HEK293 (cell line): Measurements from ENCODE around the gene TCIRG1.
A peak's percentile ranks its signal among the peaks of the same experiment; 100 is the strongest.

ENCODE experiments used
- CTCF ChIA-PET: fragments of 350-600 bp; formaldehyde crosslinking; extraction: SDS; loops from one replicate; lab custom pipeline; 2021; ENCODE audit warnings: antibody characterized with exemption; lab: Yijun Ruan, JAX
- POLR2A ChIA-PET: fragments of 300-600 bp; formaldehyde crosslinking; extraction: SDS; loops from one replicate; lab custom pipeline; 2020; ENCODE audit warnings: antibody characterized with exemption, inconsistent platforms; lab: Yijun Ruan, JAX
- H3K27ac ChIP-seq: fragments of 200-500 bp; sonication (Bioruptor generic); 2 replicates; pipeline ENCODE4 v1.5.1; 2014; ENCODE audit warnings: low read depth, low read length, control low read depth, inconsistent platforms; ENCODE audit errors: extremely low read depth
- H3K36me3 ChIP-seq, 2 experiments: fragments of 200-500 bp in 1 of 2; sonication (Bioruptor generic) in 1 of 2; 1 replicate in 1 of 2; 2 replicates in 1 of 2; pipeline ENCODE4 v1.5.1; 2014 to 2017; ENCODE audit warnings: inconsistent platforms in 2 of 2, low read length in 2 of 2; ENCODE audit not compliant: control insufficient read depth in 2 of 2, insufficient read depth in 1 of 2
- H3K4me1 ChIP-seq: fragments of 200-500 bp; sonication (Bioruptor generic); 2 replicates; pipeline ENCODE4 v1.5.1; 2014; ENCODE audit warnings: mild to moderate bottlenecking, low read length, inconsistent platforms; ENCODE audit not compliant: control insufficient read depth, insufficient read depth
- H3K4me3 ChIP-seq: 2 replicates; pipeline ENCODE4 v1.5.1; 2011; ENCODE audit warnings: low read depth, mild to moderate bottlenecking, control low read depth, low read length, moderate library complexity
- H3K9me3 ChIP-seq: fragments of 200-500 bp; sonication (Bioruptor generic); 2 replicates; pipeline ENCODE4 v1.5.1; 2014; ENCODE audit warnings: low read depth, low read length, inconsistent platforms; ENCODE audit not compliant: control insufficient read depth, insufficient read depth
- BCL11A ChIP-seq: fragments of 450-650 bp; formaldehyde crosslinking; IDR thresholded peaks from 2 replicates; pipeline ENCODE4 v1.5.1; 2016; ENCODE audit warnings: low read depth, missing biosample characterization, missing genetic modification characterization
- OSR2 ChIP-seq: fragments of 450-650 bp; formaldehyde crosslinking; IDR thresholded peaks from 2 replicates; pipeline ENCODE4 v1.5.1; 2016; ENCODE audit warnings: missing biosample characterization, missing genetic modification characterization
- SP2 ChIP-seq: fragments of 450-650 bp; formaldehyde crosslinking; IDR thresholded peaks from 2 replicates; pipeline ENCODE4 v1.5.1; 2016; ENCODE audit warnings: missing biosample characterization, missing genetic modification characterization
- TCF7L2 ChIP-seq: IDR thresholded peaks from 2 replicates; pipeline ENCODE4 v1.6.1; 2011; ENCODE audit warnings: low read depth, mild to moderate bottlenecking, inconsistent platforms, low read length, moderate library complexity, borderline replicate concordance
- TSHZ1 ChIP-seq: fragments of 450-650 bp; formaldehyde crosslinking; IDR thresholded peaks from 2 replicates; pipeline ENCODE4 v1.5.1; 2016; ENCODE audit warnings: missing biosample characterization, missing genetic modification characterization, borderline replicate concordance
- ZBTB1 ChIP-seq: fragments of 450-650 bp; formaldehyde crosslinking; IDR thresholded peaks from 2 replicates; pipeline ENCODE4 v1.5.1; 2016; ENCODE audit warnings: missing biosample characterization, missing genetic modification characterization
- ZNF140 ChIP-seq: fragments of 450-650 bp; formaldehyde crosslinking; IDR thresholded peaks from 2 replicates; pipeline ENCODE4 v1.5.1; 2016; ENCODE audit warnings: missing biosample characterization, missing genetic modification characterization
- ZNF214 ChIP-seq: fragments of 450-650 bp; formaldehyde crosslinking; IDR thresholded peaks from 2 replicates; pipeline ENCODE4 v1.5.1; 2017; ENCODE audit warnings: missing biosample characterization, mild to moderate bottlenecking, missing genetic modification characterization, borderline replicate concordance
- ZNF623 ChIP-seq: fragments of 450-650 bp; formaldehyde crosslinking; IDR thresholded peaks from 2 replicates; pipeline ENCODE4 v1.5.1; 2016; ENCODE audit warnings: missing biosample characterization, missing genetic modification characterization
- ZNF660 ChIP-seq: fragments of 450-650 bp; IDR thresholded peaks from 2 replicates; pipeline ENCODE4 v1.5.1; 2018; ENCODE audit warnings: missing biosample characterization, mild to moderate bottlenecking, missing genetic modification characterization
- ZNF776 ChIP-seq: fragments of 450-650 bp; formaldehyde crosslinking; IDR thresholded peaks from 2 replicates; pipeline ENCODE4 v1.5.0; 2017; ENCODE audit warnings: missing biosample characterization, missing genetic modification characterization, borderline replicate concordance
- ZNF777 ChIP-seq: fragments of 450-650 bp; formaldehyde crosslinking; IDR thresholded peaks from 2 replicates; pipeline ENCODE4 v1.5.1; 2017; ENCODE audit warnings: missing biosample characterization, missing genetic modification characterization, borderline replicate concordance
- TF ChIP-seq, protein P1 (sequence below): fragments of 450-650 bp; formaldehyde crosslinking; IDR thresholded peaks from 2 replicates; pipeline ENCODE4 v1.5.1; 2016; ENCODE audit warnings: missing biosample characterization, missing genetic modification characterization
- TF ChIP-seq, protein P2 (sequence below): fragments of 450-650 bp; formaldehyde crosslinking; IDR thresholded peaks from 2 replicates; pipeline ENCODE4 v1.5.1; 2016; ENCODE audit warnings: missing biosample characterization, missing genetic modification characterization, low read depth

The TCIRG1 gene

DNA sequence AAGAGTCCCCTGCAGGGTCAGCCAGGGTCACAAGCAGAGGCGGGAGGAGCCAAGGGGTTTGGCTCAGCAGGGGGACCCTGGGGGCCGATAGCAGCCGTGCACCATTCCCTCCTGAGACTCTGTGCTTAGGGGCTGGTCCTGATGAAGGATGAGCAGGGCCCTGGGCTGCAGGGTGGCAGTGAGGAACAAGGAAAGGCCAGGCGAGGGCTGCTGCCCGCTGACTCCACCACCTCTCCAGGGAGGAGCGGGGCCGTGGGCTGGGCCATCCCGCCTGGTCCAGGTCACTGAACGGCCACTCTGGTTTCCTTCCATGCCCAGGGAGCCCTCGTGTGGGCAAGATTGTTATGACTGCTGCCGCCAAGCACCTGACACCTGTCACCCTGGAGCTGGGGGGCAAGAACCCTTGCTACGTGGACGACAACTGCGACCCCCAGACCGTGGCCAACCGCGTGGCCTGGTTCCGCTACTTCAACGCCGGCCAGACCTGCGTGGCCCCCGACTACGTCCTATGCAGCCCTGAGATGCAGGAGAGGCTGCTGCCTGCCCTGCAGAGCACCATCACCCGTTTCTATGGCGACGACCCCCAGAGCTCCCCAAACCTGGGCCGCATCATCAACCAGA is 17.5 kb upstream of the TCIRG1 start:
- CTCF ChIA-PET: interaction anchor here (0.7 to 2.0 kb wide), 4 partner anchors 12 to 204 kb away, joined by 3 to 7 read pairs (median 4); partner anchors contain the start of gene ALDH3B1
- TF ChIP-seq ZNF777 (no peak), ZNF214 (tag by site-specific recombination) (no peak), ZNF660 (tag by site-specific recombination) (no peak), ZBTB1 (tag by site-specific recombination) (no peak)
- TF ChIP-seq, protein P1, sequence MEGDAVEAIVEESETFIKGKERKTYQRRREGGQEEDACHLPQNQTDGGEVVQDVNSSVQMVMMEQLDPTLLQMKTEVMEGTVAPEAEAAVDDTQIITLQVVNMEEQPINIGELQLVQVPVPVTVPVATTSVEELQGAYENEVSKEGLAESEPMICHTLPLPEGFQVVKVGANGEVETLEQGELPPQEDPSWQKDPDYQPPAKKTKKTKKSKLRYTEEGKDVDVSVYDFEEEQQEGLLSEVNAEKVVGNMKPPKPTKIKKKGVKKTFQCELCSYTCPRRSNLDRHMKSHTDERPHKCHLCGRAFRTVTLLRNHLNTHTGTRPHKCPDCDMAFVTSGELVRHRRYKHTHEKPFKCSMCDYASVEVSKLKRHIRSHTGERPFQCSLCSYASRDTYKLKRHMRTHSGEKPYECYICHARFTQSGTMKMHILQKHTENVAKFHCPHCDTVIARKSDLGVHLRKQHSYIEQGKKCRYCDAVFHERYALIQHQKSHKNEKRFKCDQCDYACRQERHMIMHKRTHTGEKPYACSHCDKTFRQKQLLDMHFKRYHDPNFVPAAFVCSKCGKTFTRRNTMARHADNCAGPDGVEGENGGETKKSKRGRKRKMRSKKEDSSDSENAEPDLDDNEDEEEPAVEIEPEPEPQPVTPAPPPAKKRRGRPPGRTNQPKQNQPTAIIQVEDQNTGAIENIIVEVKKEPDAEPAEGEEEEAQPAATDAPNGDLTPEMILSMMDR: peak; percentile 45
- Histone ChIP-seq H3K4me1 (no peaks in the 10 kb centered on the region), H3K4me3 (no peak overlapping the region), H3K9me3 (no peaks in the 10 kb centered on the region), H3K36me3 (peaks cover 0 to 14% of the 10 kb centered on the region in 2 experiments; a peak in 1 of 3 replicates), H3K27ac (no peak overlapping the region)
- POLR2A ChIA-PET: interaction anchor here (0.5 to 1.3 kb wide), 2 partner anchors 8 to 11 kb away, joined by 3 to 6 read pairs; partner anchors contain the start of gene ALDH3B1

DNA sequence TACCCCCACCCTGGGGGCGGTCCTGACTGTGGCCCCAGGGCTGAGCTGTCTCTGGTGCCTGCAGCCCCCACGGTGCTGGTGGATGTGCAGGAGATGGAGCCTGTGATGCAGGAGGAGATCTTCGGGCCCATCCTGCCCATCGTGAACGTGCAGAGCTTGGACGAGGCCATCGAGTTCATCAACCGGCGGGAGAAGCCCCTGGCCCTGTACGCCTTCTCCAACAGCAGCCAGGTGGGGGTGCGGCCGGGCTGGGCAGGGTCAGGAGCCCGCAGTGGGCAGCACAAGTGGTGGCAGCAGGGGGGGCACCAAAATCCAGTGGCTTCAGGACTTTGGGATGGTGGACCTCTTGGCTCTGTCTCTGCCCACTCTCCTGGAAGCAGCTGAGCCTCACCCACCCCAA is 16.3 kb upstream of the TCIRG1 start:
- Histone ChIP-seq H3K36me3 (peaks cover 0 to 18% of the 10 kb centered on the region in 2 experiments; a peak in 1 of 3 replicates), H3K27ac (no peak overlapping the region), H3K4me3 (no peak overlapping the region)
- CTCF ChIA-PET: interaction anchor here (0.7 kb wide), 1 partner anchor 510 kb away, joined by 3 read pairs; no protein-coding TSS in a partner anchor
- TF ChIP-seq ZNF140 (tag by site-specific recombination): no peak
- no peak for TF ChIP-seq BCL11A (tag by site-specific recombination)
- TF ChIP-seq, protein P1: no peak
- no peak for TF ChIP-seq TSHZ1 (tag by site-specific recombination)
- no peak for TF ChIP-seq ZNF776 (tag by site-specific recombination)
- TF ChIP-seq, protein P2, sequence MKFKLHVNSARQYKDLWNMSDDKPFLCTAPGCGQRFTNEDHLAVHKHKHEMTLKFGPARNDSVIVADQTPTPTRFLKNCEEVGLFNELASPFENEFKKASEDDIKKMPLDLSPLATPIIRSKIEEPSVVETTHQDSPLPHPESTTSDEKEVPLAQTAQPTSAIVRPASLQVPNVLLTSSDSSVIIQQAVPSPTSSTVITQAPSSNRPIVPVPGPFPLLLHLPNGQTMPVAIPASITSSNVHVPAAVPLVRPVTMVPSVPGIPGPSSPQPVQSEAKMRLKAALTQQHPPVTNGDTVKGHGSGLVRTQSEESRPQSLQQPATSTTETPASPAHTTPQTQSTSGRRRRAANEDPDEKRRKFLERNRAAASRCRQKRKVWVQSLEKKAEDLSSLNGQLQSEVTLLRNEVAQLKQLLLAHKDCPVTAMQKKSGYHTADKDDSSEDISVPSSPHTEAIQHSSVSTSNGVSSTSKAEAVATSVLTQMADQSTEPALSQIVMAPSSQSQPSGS (tag by site-specific recombination): no peak
- no peak for TF ChIP-seq TCF7L2
- TF ChIP-seq ZNF623 (tag by site-specific recombination): no peak
- no peak for TF ChIP-seq SP2
- no peak for TF ChIP-seq OSR2 (tag by site-specific recombination)
- TF ChIP-seq, all 188 proteins: peak for 0
- no peaks in the 10 kb centered on the region for H3K9me3 ChIP-seq
- POLR2A ChIA-PET: interaction anchor here (1.0 to 1.3 kb wide), 2 partner anchors 12 to 14 kb away, joined by 3 to 6 read pairs; partner anchors contain the start of gene ALDH3B1
- no peaks in the 10 kb centered on the region for H3K4me1 ChIP-seq
